BJ (cell line): ENCODE data around the gene SLFN12L. TPM values are rescaled to one million over a fixed set of nuclear protein-coding genes. Genes with fewer than 3 reads are reported as not detected.
"Not testable (repeated sequence)": the region's sequence is repeated elsewhere in the genome, so short reads cannot be mapped to it uniquely, and the experiment has no call there.

ENCODE experiments used
- CTCF ChIA-PET: fragments of 350-600 bp; formaldehyde crosslinking; extraction: SDS; loops from one replicate; lab custom pipeline; 2021; ENCODE audit warnings: antibody characterized with exemption, inconsistent platforms; lab: Yijun Ruan, JAX
- POLR2A ChIA-PET: fragments of 300-600 bp; sonication (Branson Sonifier 250); formaldehyde crosslinking; extraction: SDS; loops from one replicate; lab custom pipeline; 2021; ENCODE audit warnings: antibody characterized with exemption; lab: Charles Lee
- DNase-seq: peaks from one replicate; pipeline ENCODE4 v3.0.0-alpha.2; 2011; ENCODE audit warnings: low read depth
- H3K27me3 ChIP-seq: 2 replicates; pipeline ENCODE4 v1.6.0; 2011; ENCODE audit warnings: low read length; ENCODE audit not compliant: control insufficient read depth, insufficient read depth
- H3K36me3 ChIP-seq: 2 replicates; pipeline ENCODE4 v1.5.1; 2011; ENCODE audit warnings: low read length; ENCODE audit not compliant: control insufficient read depth, insufficient read depth
- H3K4me3 ChIP-seq: 2 replicates; pipeline ENCODE4 v1.5.1; 2011; ENCODE audit warnings: low read depth, mild to moderate bottlenecking, control low read depth, low read length
- CTCF ChIP-seq: IDR thresholded peaks from 2 replicates; pipeline ENCODE4 v1.5.1; 2011; ENCODE audit warnings: low read depth, mild to moderate bottlenecking, control low read depth, inconsistent platforms, low read length, moderate library complexity; ENCODE audit not compliant: insufficient read depth
- polyA plus RNA-seq: library from polyadenylated mRNA; depleted of rRNA; stranded (reverse); fragments of >200 nt; gene quantifications from 2 replicates; pipeline ENCODE4 v1.2.3, GENCODE V29; 2011

The SLFN12L gene
- polyA plus RNA-seq, 1 experiment: not detected

- TF ChIP-seq CTCF: no peak
- no peaks in the 10 kb centered on the region for H3K36me3 ChIP-seq
- H3K27me3 ChIP-seq: no peaks in the 10 kb centered on the region
- H3K4me3 ChIP-seq: no peak overlapping the region
- POLR2A ChIA-PET: no interaction called here
- CTCF ChIA-PET: interaction anchor here (1.2 to 14.2 kb wide), 4 partner anchors 207 to 370 kb away, joined by 3 to 195 read pairs (median 12); no protein-coding TSS in a partner anchor
- no peak for DNase-seq
Observed at GRCh38 chr17:35540589-35541404, 3.3 kb upstream of the SLFN12L start.

- CTCF ChIA-PET: interaction anchor here (0.5 to 14.2 kb wide), 20 partner anchors 9 to 1117 kb away, joined by 3 to 195 read pairs (median 4); partner anchors contain the start of gene NLE1
Observed at GRCh38 chr17:35539659-35540026, 2.2 kb upstream of the SLFN12L start.

GRCh38 chr17:35536664-35537171 lies 760 bp downstream of the SLFN12L start:
- no peak for TF ChIP-seq CTCF
- Histone ChIP-seq H3K36me3 (no peaks in the 10 kb centered on the region), H3K27me3 (no peaks in the 10 kb centered on the region), H3K4me3 (no peak overlapping the region)
- ChIA-PET CTCF (interaction anchor here (0.5 to 14.2 kb wide), 7 partner anchors 144 to 386 kb away, joined by 3 to 195 read pairs (median 5); no protein-coding TSS in a partner anchor), POLR2A (no interaction called here)
- no peak for DNase-seq

More at GRCh38 chr17:35539659-35540026, 2.2 kb upstream of the SLFN12L start:
- POLR2A ChIA-PET: no interaction called here
- Histone ChIP-seq H3K4me3 (no peak overlapping the region), H3K27me3 (no peaks in the 10 kb centered on the region), H3K36me3 (no peaks in the 10 kb centered on the region)
- no peak for DNase-seq
- TF ChIP-seq CTCF: no peak

GRCh38 chr17:35535406-35535805 lies 2.1 kb downstream of the SLFN12L start:
- POLR2A ChIA-PET, H3K4me3 ChIP-seq, H3K36me3 ChIP-seq, DNase-seq, H3K27me3 ChIP-seq: not testable (repeated sequence)
- CTCF ChIA-PET: interaction anchor here (0.7 to 14.2 kb wide), 11 partner anchors 9 to 421 kb away, joined by 3 to 195 read pairs (median 3); partner anchors contain the start of gene SLFN14

GRCh38 chr17:35534576-35535093 lies 2.8 kb downstream of the SLFN12L start:
- POLR2A ChIA-PET: no interaction called here
- no peak overlapping the region for H3K4me3 ChIP-seq
- no peaks in the 10 kb centered on the region for H3K27me3 ChIP-seq
- no peaks in the 10 kb centered on the region for H3K36me3 ChIP-seq
- CTCF ChIA-PET: interaction anchor here (0.8 to 14.2 kb wide), 11 partner anchors 11 to 367 kb away, joined by 3 to 195 read pairs (median 5); partner anchors contain the start of gene SLFN14
- no peak for TF ChIP-seq CTCF
- DNase-seq: no peak
